Measurements from ENCODE around the gene CAND2. TPM values are rescaled to one million over a fixed set of nuclear protein-coding genes. Genes with fewer than 3 reads are reported as not detected.

The CAND2 gene
- polyA plus RNA-seq, 1 donor from 2014 or later, result 17.3 TPM

DNA sequence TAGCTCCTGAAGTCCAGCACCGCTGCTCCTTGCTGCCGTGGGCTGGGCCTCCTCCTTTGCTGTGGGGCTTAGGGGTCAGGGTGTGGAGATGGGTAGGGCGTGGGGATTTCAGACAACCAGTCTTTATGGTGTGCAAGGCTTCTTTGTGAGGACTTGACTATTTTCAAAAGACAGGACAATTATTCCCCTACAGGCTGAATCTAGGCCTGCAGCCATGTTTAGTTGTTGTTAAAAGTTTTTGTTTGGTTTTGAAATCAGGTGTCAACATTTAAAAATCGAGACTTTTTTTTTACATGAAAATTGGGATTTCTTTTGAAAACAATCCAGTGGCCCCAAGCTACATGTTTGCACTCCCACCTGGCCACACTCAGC lies 34.3 kb downstream of the CAND2 start:
- H3K79me2 ChIP-seq (replicated peaks; ENCODE audit: insufficient read depth, low read length), result no peaks in the 10 kb centered on the region
- H3K9me3 ChIP-seq (ENCODE audit: low read length), result no peaks in the 10 kb centered on the region
- TF ChIP-seq, protein P1, sequence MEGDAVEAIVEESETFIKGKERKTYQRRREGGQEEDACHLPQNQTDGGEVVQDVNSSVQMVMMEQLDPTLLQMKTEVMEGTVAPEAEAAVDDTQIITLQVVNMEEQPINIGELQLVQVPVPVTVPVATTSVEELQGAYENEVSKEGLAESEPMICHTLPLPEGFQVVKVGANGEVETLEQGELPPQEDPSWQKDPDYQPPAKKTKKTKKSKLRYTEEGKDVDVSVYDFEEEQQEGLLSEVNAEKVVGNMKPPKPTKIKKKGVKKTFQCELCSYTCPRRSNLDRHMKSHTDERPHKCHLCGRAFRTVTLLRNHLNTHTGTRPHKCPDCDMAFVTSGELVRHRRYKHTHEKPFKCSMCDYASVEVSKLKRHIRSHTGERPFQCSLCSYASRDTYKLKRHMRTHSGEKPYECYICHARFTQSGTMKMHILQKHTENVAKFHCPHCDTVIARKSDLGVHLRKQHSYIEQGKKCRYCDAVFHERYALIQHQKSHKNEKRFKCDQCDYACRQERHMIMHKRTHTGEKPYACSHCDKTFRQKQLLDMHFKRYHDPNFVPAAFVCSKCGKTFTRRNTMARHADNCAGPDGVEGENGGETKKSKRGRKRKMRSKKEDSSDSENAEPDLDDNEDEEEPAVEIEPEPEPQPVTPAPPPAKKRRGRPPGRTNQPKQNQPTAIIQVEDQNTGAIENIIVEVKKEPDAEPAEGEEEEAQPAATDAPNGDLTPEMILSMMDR (IDR thresholded peaks at IDR 0.05; ENCODE audit: poor library complexity, severe bottlenecking), result peak; percentile 15
- TF ChIP-seq RAD21 (conservative IDR thresholded peaks at IDR 0.05), result no peak
- no peaks in the 10 kb centered on the region for H3F3A ChIP-seq (ENCODE audit: insufficient read depth, low read length, poor library complexity, severe bottlenecking)
- H2AFZ ChIP-seq (ENCODE audit: low read depth, low read length), result no peak overlapping the region
- H3K36me3 ChIP-seq (ENCODE audit: insufficient read depth, low read length), result no peaks in the 10 kb centered on the region
- H3K27me3 ChIP-seq (ENCODE audit: insufficient read depth, low read depth, low read length), result no peaks in the 10 kb centered on the region
- H3K9ac ChIP-seq (ENCODE audit: low read length), result no peak overlapping the region
- H3K4me2 ChIP-seq (ENCODE audit: low read length), result no peak overlapping the region
- H3K9me2 ChIP-seq (ENCODE audit: insufficient read depth, low read length), result no peaks in the 10 kb centered on the region
- H4K20me1 ChIP-seq (ENCODE audit: insufficient read depth), result no peaks in the 10 kb centered on the region
- H3K4me3 ChIP-seq (ENCODE audit: low read length), result no peak overlapping the region
- H3K27ac ChIP-seq (ENCODE audit: low read length), result no peak overlapping the region

DNA sequence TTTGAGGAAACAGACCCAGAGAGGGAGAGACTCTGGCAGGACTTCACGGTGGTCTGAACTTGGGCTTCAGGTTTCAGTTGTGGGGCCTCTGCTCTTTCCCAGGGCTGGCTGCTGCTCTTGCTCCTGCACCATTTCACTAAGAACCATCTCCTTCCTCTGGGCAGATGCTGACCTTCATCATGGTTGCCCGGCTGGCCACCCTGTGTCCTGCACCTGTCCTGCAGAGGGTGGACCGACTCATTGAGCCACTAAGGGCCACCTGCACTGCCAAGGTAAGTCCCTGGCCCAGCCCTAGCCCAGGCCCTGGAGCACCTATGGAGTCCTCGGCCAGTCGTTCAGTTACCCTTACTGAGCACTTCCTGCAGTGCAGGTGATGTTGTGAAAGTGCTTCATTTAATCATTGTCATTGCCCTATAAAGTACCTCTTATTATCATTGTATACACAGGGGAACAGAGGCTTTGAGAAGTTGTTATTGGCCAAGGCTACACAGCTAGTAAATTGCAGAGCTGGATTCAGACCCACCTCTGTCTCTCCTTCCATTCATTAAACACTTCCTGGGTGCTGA lies 34.9 kb downstream of the CAND2 start:
- Histone ChIP-seq H3K79me2 (replicated peaks; ENCODE audit: insufficient read depth, low read length) (no peaks in the 10 kb centered on the region), H3K4me3 (ENCODE audit: low read length) (no peak overlapping the region), H3K9me2 (ENCODE audit: insufficient read depth, low read length) (no peaks in the 10 kb centered on the region), H3K4me2 (ENCODE audit: low read length) (no peak overlapping the region), H3F3A (ENCODE audit: insufficient read depth, low read length, poor library complexity, severe bottlenecking) (no peaks in the 10 kb centered on the region), H4K20me1 (ENCODE audit: insufficient read depth) (no peaks in the 10 kb centered on the region), H3K36me3 (ENCODE audit: insufficient read depth, low read length) (no peaks in the 10 kb centered on the region), H3K27ac (ENCODE audit: low read length) (no peak overlapping the region), H3K9me3 (ENCODE audit: low read length) (no peaks in the 10 kb centered on the region), H2AFZ (ENCODE audit: low read depth, low read length) (no peak overlapping the region), H3K27me3 (ENCODE audit: insufficient read depth, low read depth, low read length) (no peaks in the 10 kb centered on the region), H3K9ac (ENCODE audit: low read length) (no peak overlapping the region)
- TF ChIP-seq POLR2AphosphoS5 (IDR thresholded peaks at IDR 0.05), result no peak
- TF ChIP-seq, protein P1 (IDR thresholded peaks at IDR 0.05; ENCODE audit: poor library complexity, severe bottlenecking), result no peak
- TF ChIP-seq TAF1 (IDR thresholded peaks at IDR 0.05; ENCODE audit: low read depth), result no peak
- no peak for TF ChIP-seq EZH2 (IDR thresholded peaks at IDR 0.05; ENCODE audit: borderline replicate concordance, insufficient read depth, low read length, poor library complexity, severe bottlenecking)
- TF ChIP-seq, protein P2, sequence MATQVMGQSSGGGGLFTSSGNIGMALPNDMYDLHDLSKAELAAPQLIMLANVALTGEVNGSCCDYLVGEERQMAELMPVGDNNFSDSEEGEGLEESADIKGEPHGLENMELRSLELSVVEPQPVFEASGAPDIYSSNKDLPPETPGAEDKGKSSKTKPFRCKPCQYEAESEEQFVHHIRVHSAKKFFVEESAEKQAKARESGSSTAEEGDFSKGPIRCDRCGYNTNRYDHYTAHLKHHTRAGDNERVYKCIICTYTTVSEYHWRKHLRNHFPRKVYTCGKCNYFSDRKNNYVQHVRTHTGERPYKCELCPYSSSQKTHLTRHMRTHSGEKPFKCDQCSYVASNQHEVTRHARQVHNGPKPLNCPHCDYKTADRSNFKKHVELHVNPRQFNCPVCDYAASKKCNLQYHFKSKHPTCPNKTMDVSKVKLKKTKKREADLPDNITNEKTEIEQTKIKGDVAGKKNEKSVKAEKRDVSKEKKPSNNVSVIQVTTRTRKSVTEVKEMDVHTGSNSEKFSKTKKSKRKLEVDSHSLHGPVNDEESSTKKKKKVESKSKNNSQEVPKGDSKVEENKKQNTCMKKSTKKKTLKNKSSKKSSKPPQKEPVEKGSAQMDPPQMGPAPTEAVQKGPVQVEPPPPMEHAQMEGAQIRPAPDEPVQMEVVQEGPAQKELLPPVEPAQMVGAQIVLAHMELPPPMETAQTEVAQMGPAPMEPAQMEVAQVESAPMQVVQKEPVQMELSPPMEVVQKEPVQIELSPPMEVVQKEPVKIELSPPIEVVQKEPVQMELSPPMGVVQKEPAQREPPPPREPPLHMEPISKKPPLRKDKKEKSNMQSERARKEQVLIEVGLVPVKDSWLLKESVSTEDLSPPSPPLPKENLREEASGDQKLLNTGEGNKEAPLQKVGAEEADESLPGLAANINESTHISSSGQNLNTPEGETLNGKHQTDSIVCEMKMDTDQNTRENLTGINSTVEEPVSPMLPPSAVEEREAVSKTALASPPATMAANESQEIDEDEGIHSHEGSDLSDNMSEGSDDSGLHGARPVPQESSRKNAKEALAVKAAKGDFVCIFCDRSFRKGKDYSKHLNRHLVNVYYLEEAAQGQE (IDR thresholded peaks at IDR 0.05; ENCODE audit: borderline replicate concordance), result no peak
- TF ChIP-seq MXI1 (conservative IDR thresholded peaks at IDR 0.05; ENCODE audit: poor library complexity, severe bottlenecking), result no peak
- no peak for TF ChIP-seq RAD21 (conservative IDR thresholded peaks at IDR 0.05)
- TF ChIP-seq EP300 (conservative IDR thresholded peaks at IDR 0.05; ENCODE audit: poor library complexity, severe bottlenecking), result no peak
- TF ChIP-seq SMC3 (conservative IDR thresholded peaks at IDR 0.05; ENCODE audit: poor library complexity), result no peak

All from neural cell (in vitro differentiated cells).